ENCODE results near the gene SMIM36.
"Not testable (repeated sequence)": the region's sequence is repeated elsewhere in the genome, so short reads cannot be mapped to it uniquely, and the experiment has no call there.

The SMIM36 gene

DNA sequence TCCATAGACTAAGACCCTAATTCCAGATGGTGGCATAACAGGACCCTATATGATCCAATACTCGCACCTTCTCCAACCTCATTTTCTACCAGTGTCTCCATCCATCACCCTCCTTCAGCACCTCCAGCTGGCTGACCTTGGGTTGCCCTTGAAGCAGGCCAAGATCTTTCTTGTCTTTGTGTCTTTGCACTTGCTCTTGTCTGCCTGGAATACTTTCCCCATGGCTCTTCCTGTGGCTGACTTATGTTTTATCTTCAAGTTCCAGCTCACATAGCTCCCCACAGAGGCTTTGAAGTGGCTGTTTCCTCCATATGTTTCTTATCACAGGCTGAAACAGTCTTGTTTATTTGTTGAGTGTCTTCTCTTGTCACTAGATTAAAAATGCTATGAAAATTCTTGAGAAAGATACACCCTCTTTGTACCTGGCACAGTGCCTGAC lies 60.0 kb downstream of the SMIM36 start:
- TF ChIP-seq, protein P1, sequence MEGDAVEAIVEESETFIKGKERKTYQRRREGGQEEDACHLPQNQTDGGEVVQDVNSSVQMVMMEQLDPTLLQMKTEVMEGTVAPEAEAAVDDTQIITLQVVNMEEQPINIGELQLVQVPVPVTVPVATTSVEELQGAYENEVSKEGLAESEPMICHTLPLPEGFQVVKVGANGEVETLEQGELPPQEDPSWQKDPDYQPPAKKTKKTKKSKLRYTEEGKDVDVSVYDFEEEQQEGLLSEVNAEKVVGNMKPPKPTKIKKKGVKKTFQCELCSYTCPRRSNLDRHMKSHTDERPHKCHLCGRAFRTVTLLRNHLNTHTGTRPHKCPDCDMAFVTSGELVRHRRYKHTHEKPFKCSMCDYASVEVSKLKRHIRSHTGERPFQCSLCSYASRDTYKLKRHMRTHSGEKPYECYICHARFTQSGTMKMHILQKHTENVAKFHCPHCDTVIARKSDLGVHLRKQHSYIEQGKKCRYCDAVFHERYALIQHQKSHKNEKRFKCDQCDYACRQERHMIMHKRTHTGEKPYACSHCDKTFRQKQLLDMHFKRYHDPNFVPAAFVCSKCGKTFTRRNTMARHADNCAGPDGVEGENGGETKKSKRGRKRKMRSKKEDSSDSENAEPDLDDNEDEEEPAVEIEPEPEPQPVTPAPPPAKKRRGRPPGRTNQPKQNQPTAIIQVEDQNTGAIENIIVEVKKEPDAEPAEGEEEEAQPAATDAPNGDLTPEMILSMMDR (IDR thresholded peaks at IDR 0.05; ENCODE audit: low read length, missing control alignments): no peak
- DNase-seq (ENCODE audit: low read depth): peak; percentile 70
- H3K4me3 ChIP-seq (replicated peaks; ENCODE audit: low read depth, low read length): no peak overlapping the region

DNA sequence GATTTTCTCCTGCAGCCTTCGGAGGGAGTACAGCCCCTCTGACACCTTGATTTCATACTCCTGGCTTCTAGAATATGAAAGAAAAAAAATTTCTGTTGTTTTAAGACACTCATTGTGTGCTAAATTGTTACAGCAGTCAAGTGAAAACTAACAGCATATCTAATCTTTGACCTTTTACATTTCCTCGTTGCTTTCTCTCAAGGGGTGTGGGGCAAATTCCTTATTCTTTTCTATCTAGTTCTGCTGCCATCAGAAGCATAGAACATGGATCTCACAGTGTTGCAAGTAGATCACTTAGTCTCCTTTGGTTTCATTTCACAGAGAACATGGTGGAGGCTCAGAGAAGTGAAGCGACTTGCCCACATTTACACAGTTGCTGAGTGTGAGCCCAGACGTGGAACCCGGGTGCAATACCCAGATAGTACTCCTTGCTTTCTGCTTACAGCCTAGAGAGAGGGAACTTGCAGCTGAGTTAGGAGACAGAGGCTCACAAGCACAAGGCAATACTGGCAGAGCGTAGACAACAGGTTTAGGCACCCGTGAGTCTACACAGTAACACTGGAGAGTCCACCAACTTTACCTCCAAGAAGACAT lies 60.9 kb downstream of the SMIM36 start:
- TF ChIP-seq, protein P1 (IDR thresholded peaks at IDR 0.05; ENCODE audit: low read length, missing control alignments): no peak
- DNase-seq (ENCODE audit: low read depth): no peak

DNA sequence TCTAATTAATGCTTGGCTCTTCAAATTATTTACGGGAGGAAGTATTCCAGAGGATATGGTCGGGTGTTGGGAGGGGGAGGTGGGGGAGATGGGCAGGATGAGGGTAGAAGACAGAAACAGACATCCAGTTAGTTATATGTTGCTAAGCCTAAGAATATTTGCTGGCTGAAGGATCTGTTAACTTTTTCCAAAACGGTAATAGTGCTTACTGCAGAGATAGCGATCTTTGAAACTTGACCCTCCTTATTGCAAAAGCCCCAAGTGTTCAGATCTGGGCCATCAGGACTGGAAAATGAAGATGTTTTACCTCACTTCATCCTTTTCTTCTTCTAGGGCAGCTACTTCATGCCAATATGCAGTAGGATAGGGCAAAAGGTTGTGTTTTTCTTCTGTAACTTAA lies 62.6 kb downstream of the SMIM36 start:
- TF ChIP-seq, protein P1 (IDR thresholded peaks at IDR 0.05; ENCODE audit: low read length, missing control alignments): no peak
- DNase-seq (ENCODE audit: low read depth): no peak
- no peak overlapping the region for H3K4me3 ChIP-seq (replicated peaks; ENCODE audit: low read depth, low read length)

More for the DNA sequence above, 60.9 kb downstream of the SMIM36 start:
- no peak overlapping the region for H3K4me3 ChIP-seq (replicated peaks; ENCODE audit: low read depth, low read length)

DNA sequence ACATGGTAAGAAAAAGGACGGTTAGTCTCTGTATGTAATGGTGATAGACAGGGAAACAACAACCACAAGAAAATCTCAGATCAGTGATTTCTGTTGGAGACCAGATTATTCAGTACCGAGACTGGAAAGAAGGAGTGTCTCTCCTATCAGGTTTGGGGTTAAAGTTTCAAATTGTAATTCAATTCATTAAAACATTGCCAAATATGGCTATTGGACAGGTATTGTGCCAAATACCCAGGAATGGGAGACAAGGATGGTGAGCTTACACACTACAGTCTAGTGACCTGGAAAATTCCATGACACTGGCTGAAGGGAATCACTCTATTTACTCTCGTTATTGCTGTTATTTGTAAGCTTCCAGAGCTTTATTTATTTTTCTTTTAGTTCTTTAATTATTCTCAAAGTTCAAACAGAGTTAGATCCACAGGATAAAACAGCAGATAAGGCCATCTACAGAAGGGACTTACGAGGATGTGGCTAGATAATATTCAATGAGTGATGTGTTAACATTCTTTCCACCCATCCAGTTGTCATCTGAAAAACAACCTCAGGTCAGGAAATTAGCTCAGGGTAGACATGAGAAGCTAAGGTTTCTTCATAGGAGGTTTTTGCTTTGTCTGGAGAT lies 64.6 kb downstream of the SMIM36 start:
- DNase-seq (ENCODE audit: low read depth): no peak
- TF ChIP-seq, protein P1 (IDR thresholded peaks at IDR 0.05; ENCODE audit: low read length, missing control alignments): no peak
- H3K4me3 ChIP-seq (replicated peaks; ENCODE audit: low read depth, low read length): no peak overlapping the region

DNA sequence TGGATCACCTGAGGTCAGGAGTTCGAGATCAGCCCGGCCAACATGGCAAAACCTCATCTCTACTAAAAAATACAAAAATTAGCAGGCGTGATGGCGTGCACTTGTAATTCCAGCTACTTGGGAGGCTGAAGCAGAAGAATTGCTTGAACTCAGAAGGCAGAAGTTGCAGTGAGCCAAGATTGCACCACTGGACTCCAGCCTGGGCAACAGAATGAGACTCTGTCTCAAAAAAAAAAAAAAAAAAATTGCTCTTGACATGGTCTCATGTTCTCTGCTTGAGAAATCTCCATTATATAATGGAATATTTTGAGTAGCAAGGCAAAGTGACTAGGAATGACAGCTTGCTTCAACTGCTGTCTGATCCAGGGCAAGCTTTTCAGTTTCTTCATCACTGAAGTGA lies 65.2 kb downstream of the SMIM36 start:
- DNase-seq (ENCODE audit: low read depth); H3K4me3 ChIP-seq (replicated peaks; ENCODE audit: low read depth, low read length): not testable (repeated sequence)

DNA sequence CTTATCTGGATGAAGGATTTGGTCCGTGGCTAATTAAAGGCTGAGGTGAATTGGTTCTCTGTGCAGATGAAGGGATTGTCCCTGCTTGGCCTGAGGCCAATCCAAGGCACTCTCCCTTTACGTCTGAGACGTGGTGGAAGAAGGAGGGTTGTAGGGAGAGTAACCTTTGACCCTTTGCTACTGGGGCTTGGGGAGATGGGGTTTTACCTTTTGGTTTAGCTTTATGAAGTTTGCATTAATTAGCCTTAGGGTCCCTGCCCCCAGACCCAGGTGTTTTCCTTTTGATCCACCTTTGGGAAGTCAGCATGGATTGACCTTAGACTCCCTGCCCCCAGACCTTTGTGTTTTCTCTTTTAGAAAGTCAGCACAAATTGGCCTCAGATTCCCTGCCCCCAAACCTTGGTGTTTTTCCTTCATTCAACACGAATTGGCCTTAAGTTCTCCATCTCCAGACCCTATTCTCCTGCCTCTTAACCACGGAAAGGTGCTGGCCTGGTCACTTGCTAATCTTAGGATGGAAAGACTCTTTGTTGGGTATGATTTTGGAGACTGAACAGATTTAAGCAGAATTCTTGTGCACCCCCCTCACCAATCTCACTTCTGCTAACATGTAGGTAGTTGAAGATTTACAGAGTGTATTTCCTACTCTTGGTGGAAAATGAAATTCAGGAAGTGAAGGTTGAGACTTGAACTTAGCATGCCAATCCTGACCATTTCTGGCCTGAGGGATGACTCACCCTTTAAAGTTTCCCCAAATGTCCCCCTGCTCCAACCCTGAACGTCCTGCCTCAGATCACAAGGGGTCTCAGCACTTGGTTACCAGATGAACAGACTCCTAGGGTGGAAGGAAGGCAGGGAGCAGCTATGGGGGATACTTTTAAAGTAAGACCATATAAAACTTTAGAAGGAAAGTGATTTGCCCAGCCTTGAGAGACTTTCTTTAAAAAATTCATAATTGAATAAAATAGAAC lies 66.5 kb downstream of the SMIM36 start:
- TF ChIP-seq, protein P1 (IDR thresholded peaks at IDR 0.05; ENCODE audit: low read length, missing control alignments): no peak
- peak; percentile 56 for DNase-seq (ENCODE audit: low read depth)
- no peak overlapping the region for H3K4me3 ChIP-seq (replicated peaks; ENCODE audit: low read depth, low read length)

DNA sequence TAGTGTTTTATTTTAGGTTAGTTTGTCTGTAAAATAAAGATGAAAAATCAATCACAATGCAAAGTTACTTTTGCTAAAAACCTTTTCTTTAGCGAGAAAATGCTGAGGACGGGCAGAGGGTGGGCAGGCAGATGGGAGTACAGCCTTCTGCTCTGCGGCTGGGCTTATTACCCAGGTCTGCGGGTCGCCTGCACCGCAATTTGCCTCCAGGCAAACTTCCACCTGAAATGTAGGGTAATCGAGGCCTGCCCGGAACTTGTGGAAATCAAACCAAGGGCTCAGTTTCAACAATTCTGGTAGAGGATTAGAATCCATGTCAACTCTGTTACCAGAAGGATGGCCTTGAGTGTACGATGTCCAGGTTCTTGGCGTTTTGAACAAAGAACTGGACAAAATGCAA lies 67.3 kb downstream of the SMIM36 start:
- TF ChIP-seq, protein P1 (IDR thresholded peaks at IDR 0.05; ENCODE audit: low read length, missing control alignments): no peak
- DNase-seq (ENCODE audit: low read depth): no peak

More for the DNA sequence above, 67.3 kb downstream of the SMIM36 start:
- H3K4me3 ChIP-seq (replicated peaks; ENCODE audit: low read depth, low read length): no peak overlapping the region
